A673 (cell line): ENCODE data around the gene NDUFA13. TPM values are rescaled to one million over a fixed set of nuclear protein-coding genes. Genes with fewer than 3 reads are reported as not detected.

Experiments used
- BruUV-seq: library from RNA; stranded (reverse); fragments of 400-500 nt; replicated peaks from 2 replicates; lab custom pipeline; 2021; lab: Mats Ljungman, UMichigan
- CTCF ChIA-PET: fragments of 300-600 bp; sonication (Branson Sonifier 250); formaldehyde crosslinking; loops from one replicate; lab custom pipeline; 2022; ENCODE audit warnings: antibody characterized with exemption; lab: Charles Lee
- POLR2A ChIA-PET: fragments of 300-600 bp; sonication (Branson Sonifier 250); formaldehyde crosslinking; loops from one replicate; lab custom pipeline; 2022; ENCODE audit warnings: antibody characterized with exemption; ENCODE audit not compliant: low non-redundant PET; lab: Charles Lee
- DNase-seq: peaks from one replicate; pipeline ENCODE4 v3.0.0-alpha.2; 2015; ENCODE audit warnings: low spot score
- H3K27ac ChIP-seq: fragments of 200-600 bp; sonication (generic); 2 replicates; pipeline ENCODE4 v1.5.1; 2016; ENCODE audit warnings: mixed run types, low read depth, mild to moderate bottlenecking, mixed read lengths, antibody characterized with exemption, low read length; ENCODE audit not compliant: poor library complexity, severe bottlenecking
- H3K27me3 ChIP-seq: fragments of 200-600 bp; sonication (generic); replicated peaks from 2 replicates; pipeline ENCODE4 v1.6.1; 2017; ENCODE audit warnings: mixed run types, low read depth, mild to moderate bottlenecking, mixed read lengths, antibody characterized with exemption, low read length; ENCODE audit not compliant: insufficient read depth, poor library complexity
- H3K36me3 ChIP-seq: fragments of 200-600 bp; sonication (generic); 2 replicates; pipeline ENCODE4 v1.6.1; 2016; ENCODE audit warnings: mixed run types, mild to moderate bottlenecking, mixed read lengths, antibody characterized with exemption, low read length; ENCODE audit not compliant: insufficient read depth, poor library complexity, severe bottlenecking
- H3K4me1 ChIP-seq: fragments of 200-600 bp; sonication (generic); 2 replicates; pipeline ENCODE4 v1.6.1; 2017; ENCODE audit warnings: mixed run types, mild to moderate bottlenecking, mixed read lengths, antibody characterized with exemption, low read length; ENCODE audit not compliant: insufficient read depth, poor library complexity, severe bottlenecking
- H3K4me3 ChIP-seq: fragments of 200-600 bp; sonication (generic); 2 replicates; pipeline ENCODE4 v1.5.1; 2016; ENCODE audit warnings: low read depth, mixed run types, mild to moderate bottlenecking, mixed read lengths, low read length; ENCODE audit not compliant: poor library complexity, severe bottlenecking
- H3K9me3 ChIP-seq: fragments of 200-600 bp; sonication (generic); 2 replicates; pipeline ENCODE4 v1.6.1; 2016; ENCODE audit warnings: mixed run types, low read depth, mild to moderate bottlenecking, mixed read lengths, antibody characterized with exemption, low read length; ENCODE audit not compliant: poor library complexity, severe bottlenecking
- EZH2 ChIP-seq: fragments of 200-600 bp; sonication (generic); IDR thresholded peaks from 2 replicates; pipeline ENCODE4 v1.6.1; 2017; ENCODE audit warnings: borderline replicate concordance, low read depth, mild to moderate bottlenecking, mixed read lengths, antibody characterized with exemption, low read length; ENCODE audit not compliant: poor library complexity, severe bottlenecking
- intact Hi-C: fragments of 100-400 bp; cut with micrococcal nuclease; formaldehyde crosslinking; loops from one replicate; pipeline ENCODE4 v1.10.0; 2022; ENCODE audit not compliant: unreplicated experiment
- total RNA-seq: library from RNA; stranded (reverse); gene quantifications from 2 replicates; pipeline ENCODE4 v1.2.3, GENCODE V29; 2021
- TF ChIP-seq, protein P1 (sequence below): fragments of 300-800, 200-600 bp; sonication (generic); conservative IDR thresholded peaks from 2 replicates; pipeline ENCODE4 v1.5.1; 2017; ENCODE audit warnings: low read depth, mild to moderate bottlenecking, antibody characterized with exemption, low read length, moderate library complexity, mixed read lengths

NDUFA13 gene
- total RNA-seq, 1 experiment from 2014 or later = 431 TPM

DNA sequence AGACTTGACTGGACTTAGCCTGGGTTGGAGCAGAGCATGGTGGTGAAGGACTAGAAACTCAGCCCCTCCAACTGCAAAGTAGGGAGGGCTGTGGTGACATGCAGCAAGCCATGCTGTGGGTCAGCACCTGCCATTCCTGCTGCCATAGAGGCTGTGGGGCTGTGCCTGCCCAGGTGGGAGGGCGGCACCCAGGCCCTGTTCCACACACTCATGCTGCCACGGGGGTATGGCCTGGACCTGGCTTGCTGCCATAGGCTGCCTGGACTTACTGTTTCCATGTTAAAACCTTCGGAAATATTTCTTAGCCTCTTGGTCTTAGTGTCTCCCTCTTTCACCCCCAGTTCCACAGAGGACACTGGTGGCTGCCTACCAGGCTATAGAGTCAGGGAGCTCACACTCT, 51.4 kb downstream of the NDUFA13 start:
- ChIA-PET POLR2A (no interaction called here), CTCF (no interaction called here)
- H3K27ac ChIP-seq = no peak overlapping the region
- H3K4me1 ChIP-seq = no peaks in the 10 kb centered on the region
- no peaks in the 10 kb centered on the region for H3K9me3 ChIP-seq
- DNase-seq = no peak
- H3K27me3 ChIP-seq = no peaks in the 10 kb centered on the region
- TF ChIP-seq, protein P1, sequence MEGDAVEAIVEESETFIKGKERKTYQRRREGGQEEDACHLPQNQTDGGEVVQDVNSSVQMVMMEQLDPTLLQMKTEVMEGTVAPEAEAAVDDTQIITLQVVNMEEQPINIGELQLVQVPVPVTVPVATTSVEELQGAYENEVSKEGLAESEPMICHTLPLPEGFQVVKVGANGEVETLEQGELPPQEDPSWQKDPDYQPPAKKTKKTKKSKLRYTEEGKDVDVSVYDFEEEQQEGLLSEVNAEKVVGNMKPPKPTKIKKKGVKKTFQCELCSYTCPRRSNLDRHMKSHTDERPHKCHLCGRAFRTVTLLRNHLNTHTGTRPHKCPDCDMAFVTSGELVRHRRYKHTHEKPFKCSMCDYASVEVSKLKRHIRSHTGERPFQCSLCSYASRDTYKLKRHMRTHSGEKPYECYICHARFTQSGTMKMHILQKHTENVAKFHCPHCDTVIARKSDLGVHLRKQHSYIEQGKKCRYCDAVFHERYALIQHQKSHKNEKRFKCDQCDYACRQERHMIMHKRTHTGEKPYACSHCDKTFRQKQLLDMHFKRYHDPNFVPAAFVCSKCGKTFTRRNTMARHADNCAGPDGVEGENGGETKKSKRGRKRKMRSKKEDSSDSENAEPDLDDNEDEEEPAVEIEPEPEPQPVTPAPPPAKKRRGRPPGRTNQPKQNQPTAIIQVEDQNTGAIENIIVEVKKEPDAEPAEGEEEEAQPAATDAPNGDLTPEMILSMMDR = no peak
- no peak for TF ChIP-seq EZH2
- BruUV-seq = no TSS peak
- no peaks in the 10 kb centered on the region for H3K36me3 ChIP-seq
- H3K4me3 ChIP-seq = no peak overlapping the region
- intact Hi-C loops = no loop called here

DNA sequence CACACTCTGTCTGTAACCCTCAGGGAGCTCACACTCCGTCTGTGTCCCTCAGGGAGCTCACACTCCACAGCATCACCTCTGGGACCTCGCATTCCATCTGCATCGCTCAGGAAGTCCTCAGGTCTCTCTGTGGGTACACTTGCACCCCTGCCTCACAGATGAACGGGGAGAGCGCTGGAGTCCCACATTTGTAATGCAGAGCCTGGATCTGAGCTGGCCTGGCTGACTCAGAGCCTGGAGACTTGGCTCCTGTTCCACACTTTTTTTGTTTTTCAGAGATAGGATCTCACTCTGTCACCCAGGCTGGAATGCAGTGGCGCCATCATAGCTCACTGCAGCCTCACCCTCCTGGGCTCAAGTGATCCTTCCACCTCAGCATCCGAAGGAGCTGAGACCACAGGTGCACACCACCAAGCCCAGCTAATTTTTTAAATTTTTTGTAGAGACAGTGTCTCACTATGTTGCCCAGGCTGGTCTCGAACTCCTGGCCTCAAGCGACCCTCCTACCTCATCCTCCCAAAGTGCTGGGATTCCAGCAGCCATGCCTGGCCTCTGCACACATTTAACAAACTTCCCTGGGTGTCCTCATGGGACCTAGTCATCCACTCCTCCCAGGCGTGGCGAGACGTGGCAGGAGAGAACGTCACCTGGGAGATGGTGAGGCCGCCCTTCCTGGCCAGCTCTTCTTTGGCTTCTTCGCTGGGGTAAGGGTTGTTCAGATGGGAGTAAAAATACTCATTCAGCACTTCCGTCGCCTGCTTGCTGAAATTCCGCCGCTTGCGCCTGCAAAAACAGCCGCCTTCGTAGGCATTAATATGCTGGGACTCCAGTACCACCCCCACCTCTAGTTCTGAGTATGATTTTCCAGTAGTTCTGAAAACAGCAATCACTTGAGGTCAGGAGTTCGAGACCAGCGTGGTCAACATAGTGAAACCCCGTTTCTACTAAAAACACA, 53.1 kb downstream of the NDUFA13 start:
- H3K9me3 ChIP-seq = no peaks in the 10 kb centered on the region
- no peak overlapping the region for H3K27ac ChIP-seq
- DNase-seq = no peak
- ChIA-PET POLR2A (interaction anchor here (0.6 kb wide), 1 partner anchor 385 kb away, joined by 3 read pairs; no protein-coding TSS in a partner anchor), CTCF (no interaction called here)
- BruUV-seq = no TSS peak
- H3K4me1 ChIP-seq = no peaks in the 10 kb centered on the region
- TF ChIP-seq, protein P1 = no peak
- TF ChIP-seq EZH2 = no peak
- no peaks in the 10 kb centered on the region for H3K27me3 ChIP-seq
- H3K4me3 ChIP-seq = no peak overlapping the region
- no peaks in the 10 kb centered on the region for H3K36me3 ChIP-seq
- intact Hi-C loops = no loop called here

DNA sequence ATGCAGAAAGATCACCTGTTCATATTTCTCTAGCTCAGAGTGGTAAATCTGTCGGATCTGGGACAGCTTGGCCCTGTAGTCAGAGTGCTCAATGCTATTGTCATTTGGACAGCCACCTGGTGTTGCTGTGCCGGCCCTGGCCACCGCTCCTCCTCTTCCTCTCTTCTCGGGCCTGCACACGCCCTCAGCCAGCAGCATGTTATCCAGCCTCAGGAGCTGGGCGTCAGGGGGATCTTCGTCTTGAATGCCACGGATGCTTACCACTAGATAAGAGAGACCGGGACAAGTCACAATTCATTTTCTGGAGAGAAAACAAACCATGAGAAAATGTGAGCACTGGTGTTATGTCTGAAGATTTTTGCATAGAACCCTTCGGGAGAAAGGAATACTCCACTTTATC, 54.5 kb downstream of the NDUFA13 start:
- DNase-seq = no peak
- Histone ChIP-seq H3K27ac (no peak overlapping the region), H3K9me3 (no peaks in the 10 kb centered on the region), H3K4me1 (no peaks in the 10 kb centered on the region), H3K36me3 (no peaks in the 10 kb centered on the region), H3K4me3 (no peak overlapping the region), H3K27me3 (no peaks in the 10 kb centered on the region)
- intact Hi-C loops = no loop called here
- no TSS peak for BruUV-seq
- ChIA-PET CTCF (no interaction called here), POLR2A (no interaction called here)
- no peak for TF ChIP-seq EZH2
- TF ChIP-seq, protein P1 = no peak
